ENCODE results near the gene TSTD2.

DNA sequence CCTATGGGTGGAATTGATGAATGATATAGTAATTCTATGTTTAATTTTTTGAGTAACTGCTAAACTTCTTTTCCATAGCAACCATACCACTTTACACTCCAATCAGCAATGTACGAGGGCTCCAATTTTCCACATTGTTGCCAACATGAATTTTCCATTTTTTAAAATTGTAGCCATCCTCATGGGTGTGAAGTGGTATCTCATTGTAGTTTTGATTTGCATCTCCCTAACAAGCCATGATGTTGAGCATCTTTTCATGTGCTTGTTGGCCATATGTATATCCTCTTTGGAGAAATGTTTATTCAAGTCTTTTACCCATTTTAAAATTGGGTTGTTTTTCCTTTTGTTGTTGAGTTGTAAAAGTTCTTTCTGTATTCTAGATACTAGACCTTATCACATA, 82.8 kb downstream of the TSTD2 start:
- TF ChIP-seq CTCF (IDR thresholded peaks at IDR 0.05; ENCODE audit: low read length): no peak
- TF ChIP-seq EZH2phosphoT487 (IDR thresholded peaks at IDR 0.05; ENCODE audit: low read length): no peak

Data from MM.1S (cell line).